Ishikawa (cell line): ENCODE measurements around the gene PNPLA7.

Source experiments
- TF ChIP-seq, protein P1 (sequence below): IDR thresholded peaks from 2 replicates; pipeline ENCODE4 v1.6.1; 2012
- TF ChIP-seq, protein P2 (sequence below): IDR thresholded peaks from 2 replicates; pipeline ENCODE4 v1.6.1; 2012
- TF ChIP-seq, protein P3 (sequence below): IDR thresholded peaks from 2 replicates; pipeline ENCODE4 v1.6.1; 2012; ENCODE audit warnings: low read depth, mild to moderate bottlenecking

- TF ChIP-seq, protein P1, sequence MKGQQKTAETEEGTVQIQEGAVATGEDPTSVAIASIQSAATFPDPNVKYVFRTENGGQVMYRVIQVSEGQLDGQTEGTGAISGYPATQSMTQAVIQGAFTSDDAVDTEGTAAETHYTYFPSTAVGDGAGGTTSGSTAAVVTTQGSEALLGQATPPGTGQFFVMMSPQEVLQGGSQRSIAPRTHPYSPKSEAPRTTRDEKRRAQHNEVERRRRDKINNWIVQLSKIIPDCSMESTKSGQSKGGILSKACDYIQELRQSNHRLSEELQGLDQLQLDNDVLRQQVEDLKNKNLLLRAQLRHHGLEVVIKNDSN: no peak
- TF ChIP-seq, protein P2, sequence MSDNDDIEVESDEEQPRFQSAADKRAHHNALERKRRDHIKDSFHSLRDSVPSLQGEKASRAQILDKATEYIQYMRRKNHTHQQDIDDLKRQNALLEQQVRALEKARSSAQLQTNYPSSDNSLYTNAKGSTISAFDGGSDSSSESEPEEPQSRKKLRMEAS: no peak
- TF ChIP-seq, protein P3, sequence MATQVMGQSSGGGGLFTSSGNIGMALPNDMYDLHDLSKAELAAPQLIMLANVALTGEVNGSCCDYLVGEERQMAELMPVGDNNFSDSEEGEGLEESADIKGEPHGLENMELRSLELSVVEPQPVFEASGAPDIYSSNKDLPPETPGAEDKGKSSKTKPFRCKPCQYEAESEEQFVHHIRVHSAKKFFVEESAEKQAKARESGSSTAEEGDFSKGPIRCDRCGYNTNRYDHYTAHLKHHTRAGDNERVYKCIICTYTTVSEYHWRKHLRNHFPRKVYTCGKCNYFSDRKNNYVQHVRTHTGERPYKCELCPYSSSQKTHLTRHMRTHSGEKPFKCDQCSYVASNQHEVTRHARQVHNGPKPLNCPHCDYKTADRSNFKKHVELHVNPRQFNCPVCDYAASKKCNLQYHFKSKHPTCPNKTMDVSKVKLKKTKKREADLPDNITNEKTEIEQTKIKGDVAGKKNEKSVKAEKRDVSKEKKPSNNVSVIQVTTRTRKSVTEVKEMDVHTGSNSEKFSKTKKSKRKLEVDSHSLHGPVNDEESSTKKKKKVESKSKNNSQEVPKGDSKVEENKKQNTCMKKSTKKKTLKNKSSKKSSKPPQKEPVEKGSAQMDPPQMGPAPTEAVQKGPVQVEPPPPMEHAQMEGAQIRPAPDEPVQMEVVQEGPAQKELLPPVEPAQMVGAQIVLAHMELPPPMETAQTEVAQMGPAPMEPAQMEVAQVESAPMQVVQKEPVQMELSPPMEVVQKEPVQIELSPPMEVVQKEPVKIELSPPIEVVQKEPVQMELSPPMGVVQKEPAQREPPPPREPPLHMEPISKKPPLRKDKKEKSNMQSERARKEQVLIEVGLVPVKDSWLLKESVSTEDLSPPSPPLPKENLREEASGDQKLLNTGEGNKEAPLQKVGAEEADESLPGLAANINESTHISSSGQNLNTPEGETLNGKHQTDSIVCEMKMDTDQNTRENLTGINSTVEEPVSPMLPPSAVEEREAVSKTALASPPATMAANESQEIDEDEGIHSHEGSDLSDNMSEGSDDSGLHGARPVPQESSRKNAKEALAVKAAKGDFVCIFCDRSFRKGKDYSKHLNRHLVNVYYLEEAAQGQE: no peak
Measured at GRCh38 chr9:137531099-137531765, 19.0 kb downstream of the PNPLA7 start.
